ENCODE results near the gene TUBGCP6.

Gene TUBGCP6

GRCh38 chr22:50232481-50233151, 12.2 kb downstream of the TUBGCP6 start:
- Histone ChIP-seq H3K36me3 (peaks cover 11 to 69% (median 51%) of the 10 kb centered on the region in 3 donors), H3K9me3 (no peaks in the 10 kb centered on the region), H3K27me3 (no peaks in the 10 kb centered on the region), H3K4me3 (no peak overlapping the region), H3K4me1 (no peaks in the 10 kb centered on the region), H3K27ac (no peak overlapping the region)
- intact Hi-C loops (cut with DNase I; ENCODE audit: low total_unique reads) = no loop called here
- no peak for DNase-seq
- TF ChIP-seq CTCF (IDR thresholded peaks at IDR 0.05) = no peak

GRCh38 chr22:50229370-50229769, 15.5 kb downstream of the TUBGCP6 start:
- H3K27me3 ChIP-seq = no peaks in the 10 kb centered on the region
- DNase-seq = no peak
- no peak overlapping the region for H3K4me3 ChIP-seq
- no peaks in the 10 kb centered on the region for H3K4me1 ChIP-seq
- no peak for TF ChIP-seq CTCF (IDR thresholded peaks at IDR 0.05)
- H3K27ac ChIP-seq = no peak overlapping the region
- H3K9me3 ChIP-seq = no peaks in the 10 kb centered on the region
- intact Hi-C loops (cut with DNase I; ENCODE audit: low total_unique reads) = no loop called here
- peaks cover 36 to 83% (median 65%) of the 10 kb centered on the region in 3 donors for H3K36me3 ChIP-seq

- no peak overlapping the region for H3K27ac ChIP-seq
- no peak for DNase-seq
- H3K9me3 ChIP-seq = no peaks in the 10 kb centered on the region
- no peaks in the 10 kb centered on the region for H3K27me3 ChIP-seq
- TF ChIP-seq CTCF (IDR thresholded peaks at IDR 0.05) = no peak
- peaks cover 43 to 89% (median 75%) of the 10 kb centered on the region in 3 donors for H3K36me3 ChIP-seq
- no peaks in the 10 kb centered on the region for H3K4me1 ChIP-seq
- intact Hi-C loops (cut with DNase I; ENCODE audit: low total_unique reads) = no loop called here
- H3K4me3 ChIP-seq = no peak overlapping the region
Measured at GRCh38 chr22:50228366-50228765, 16.5 kb downstream of the TUBGCP6 start.

- peaks cover 50 to 89% (median 75%) of the 10 kb centered on the region in 3 donors for H3K36me3 ChIP-seq
- H3K27me3 ChIP-seq = no peaks in the 10 kb centered on the region
- H3K4me3 ChIP-seq = no peak overlapping the region
- H3K27ac ChIP-seq = no peak overlapping the region
- intact Hi-C loops (cut with DNase I; ENCODE audit: low total_unique reads) = no loop called here
- H3K4me1 ChIP-seq = no peaks in the 10 kb centered on the region
- H3K9me3 ChIP-seq = no peaks in the 10 kb centered on the region
- no peak for DNase-seq
- TF ChIP-seq CTCF (IDR thresholded peaks at IDR 0.05) = no peak
Measured at GRCh38 chr22:50227579-50228215, 17.1 kb downstream of the TUBGCP6 start.

GRCh38 chr22:50226875-50227165, 18.0 kb downstream of the TUBGCP6 start:
- Histone ChIP-seq H3K9me3 (no peaks in the 10 kb centered on the region), H3K27ac (no peak overlapping the region), H3K27me3 (no peaks in the 10 kb centered on the region), H3K4me3 (no peak overlapping the region), H3K4me1 (no peaks in the 10 kb centered on the region), H3K36me3 (peaks cover 58 to 89% (median 76%) of the 10 kb centered on the region in 3 donors)
- intact Hi-C loops (cut with DNase I; ENCODE audit: low total_unique reads) = no loop called here
- no peak for DNase-seq
- no peak for TF ChIP-seq CTCF (IDR thresholded peaks at IDR 0.05)

Measured in tibial artery (tissue), 4 donors.